Aorta (tissue), 5 donors: Measurements from ENCODE around the gene SSTR1. TPM values are rescaled to one million over a fixed set of nuclear protein-coding genes. Genes with fewer than 3 reads are reported as not detected.
A peak's percentile ranks its signal among the peaks of the same experiment; 100 is the strongest.

Experiments
- ATAC-seq: fragments of 200-7000 bp; cut with Tn5 transposase; one replicate; pipeline ENCODE4 v1.9.1; 2022; ENCODE audit warnings: moderate library complexity; ENCODE audit not compliant: low FRiP score
- DNase-seq, 2 donors: peaks; one replicate each; pipeline ENCODE4 v3.0.0-alpha.2; 2020
- H3K27ac ChIP-seq, 2 donors: one replicate each; pipeline ENCODE4 v1.5.1; 2013; ENCODE audit warnings: low read length in 2 of 2, mild to moderate bottlenecking in 2 of 2, moderate library complexity in 2 of 2, control low read depth in 1 of 2, inconsistent platforms in 1 of 2, low read depth in 1 of 2
- H3K27me3 ChIP-seq, 2 donors: one replicate each; pipeline ENCODE4 v1.6.1; 2013; ENCODE audit warnings: control low read depth in 1 of 2, low read length in 1 of 2, mild to moderate bottlenecking in 1 of 2, moderate library complexity in 1 of 2; ENCODE audit not compliant: insufficient read depth in 2 of 2, control insufficient read depth in 1 of 2
- H3K36me3 ChIP-seq, 2 donors: one replicate each; pipeline ENCODE4 v1.6.1; 2013; ENCODE audit warnings: control low read depth in 1 of 2, low read length in 1 of 2, mild to moderate bottlenecking in 1 of 2; ENCODE audit not compliant: insufficient read depth in 2 of 2, control insufficient read depth in 1 of 2
- H3K4me1 ChIP-seq, 2 donors: one replicate each; pipeline ENCODE4 v1.6.1; 2013; ENCODE audit warnings: low read length in 2 of 2, control low read depth in 1 of 2, mild to moderate bottlenecking in 1 of 2, moderate library complexity in 1 of 2; ENCODE audit not compliant: insufficient read depth in 2 of 2, control insufficient read depth in 1 of 2
- H3K4me3 ChIP-seq, 2 donors: one replicate each; pipeline ENCODE4 v1.5.1; 2013; ENCODE audit warnings: low read length in 2 of 2, control low read depth in 1 of 2, mild to moderate bottlenecking in 1 of 2
- H3K9me3 ChIP-seq: one replicate; pipeline ENCODE4 v1.6.1; 2013; ENCODE audit warnings: mild to moderate bottlenecking, low read length; ENCODE audit not compliant: control insufficient read depth
- WGBS, 2 donors: extraction: QIAGEN DNeasy Blood & Tissue Kit; methylation state at CpG; one replicate each; pipeline ENCODE4 v1.1.7; 2013; 5-methylcytosine and 5-hydroxymethylcytosine counted together
- intact Hi-C, 2 donors: fragments of 100-400 bp; cut with DNase I; formaldehyde crosslinking; loops; one replicate each; pipeline versions ENCODE4 v1.14.2 to v1.15.0; 2022
- long read RNA-seq, 2 donors: library from polyadenylated mRNA; unstranded; transcript quantifications; one replicate each; pipeline ENCODE4 v2.0.0, GENCODE V29; 2020 to 2021
- polyA plus RNA-seq, 2 donors: library from polyadenylated mRNA; stranded (reverse); fragments of 200-250 nt; gene quantifications; one replicate each; pipeline ENCODE4 v1.2.3, GENCODE V29; 2013
- total RNA-seq, 2 donors: library from RNA; stranded (reverse); fragmentation: NEBNext Ultra II Directional; extraction: Animal tissue kit (Norgen Biotek cat#: 25700); gene quantifications; one replicate each; pipeline ENCODE4 v1.2.1, GENCODE V29; 2021
- donor health status: healthy with polysubstance abuse.
- donor health status: Bipolar disorder and iron deficiency.
- donor health status: DM: no; HTN: no; CAD: no.
- donor health status: DM: no; HTN: no; CAD: no.
- donor health status: DM: yes; HTN: yes; CAD: no.

SSTR1 gene, protein sequence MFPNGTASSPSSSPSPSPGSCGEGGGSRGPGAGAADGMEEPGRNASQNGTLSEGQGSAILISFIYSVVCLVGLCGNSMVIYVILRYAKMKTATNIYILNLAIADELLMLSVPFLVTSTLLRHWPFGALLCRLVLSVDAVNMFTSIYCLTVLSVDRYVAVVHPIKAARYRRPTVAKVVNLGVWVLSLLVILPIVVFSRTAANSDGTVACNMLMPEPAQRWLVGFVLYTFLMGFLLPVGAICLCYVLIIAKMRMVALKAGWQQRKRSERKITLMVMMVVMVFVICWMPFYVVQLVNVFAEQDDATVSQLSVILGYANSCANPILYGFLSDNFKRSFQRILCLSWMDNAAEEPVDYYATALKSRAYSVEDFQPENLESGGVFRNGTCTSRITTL
- total RNA-seq (1 to 10 TPM; 1.0 to 2.6 TPM), polyA plus RNA-seq (under 1 TPM; 0.61 to 0.88 TPM)
- long read RNA-seq, donor 1, partial matches to known transcripts = 0 of 4 reads
- long read RNA-seq, donor 1, other reads (novel, unspliced or antisense) = 4 of 4 reads
- long read RNA-seq, donor 2, partial matches to known transcripts = 0 of 2 reads
- long read RNA-seq, donor 2, other reads (novel, unspliced or antisense) = 2 of 2 reads

GRCh38 chr14:38207736-38208617, at the start of gene SSTR1:
Gene SSTR1, plus strand, starts transcription at chr14:38207904. Its CDS starts 1,486 bp downstream, at chr14:38209390.
- ATAC-seq (peak; percentile 39), DNase-seq (peak in 1 of 2 donors; percentile 73)
- H3K36me3 ChIP-seq = no peaks in the 10 kb centered on the region
- H3K4me1 ChIP-seq = no peaks in the 10 kb centered on the region
- H3K27ac ChIP-seq = no peak within 1 kb of the TSS
- H3K4me3 ChIP-seq = peak within 1 kb of the TSS in 1 of 2 donors; percentile 57
- intact Hi-C loops = loop anchor here in 1 of 2 donors (5.0 to 10.0 kb wide), 2 partner anchors 221 to 303 kb away; no protein-coding TSS in a partner anchor
- 1% methylated on average over 49 of the region's 49 CpGs for WGBS, 2 donors
- no peaks in the 10 kb centered on the region for H3K27me3 ChIP-seq
- peaks cover 2% of the 10 kb centered on the region for H3K9me3 ChIP-seq

- H3K27me3 ChIP-seq = peaks cover 0 to 1% of the 10 kb centered on the region in 2 donors
- no peak overlapping the region for H3K27ac ChIP-seq
- H3K9me3 ChIP-seq = no peaks in the 10 kb centered on the region
- no peak overlapping the region for H3K4me3 ChIP-seq
- no peaks in the 10 kb centered on the region for H3K36me3 ChIP-seq
- intact Hi-C loops = no loop called here
- ATAC-seq = no peak
- no peaks in the 10 kb centered on the region for H3K4me1 ChIP-seq
- DNase-seq = no peak
These were observed 49.2 kb upstream of the SSTR1 start for GRCh38 chr14:38158468-38158867.

DNA sequence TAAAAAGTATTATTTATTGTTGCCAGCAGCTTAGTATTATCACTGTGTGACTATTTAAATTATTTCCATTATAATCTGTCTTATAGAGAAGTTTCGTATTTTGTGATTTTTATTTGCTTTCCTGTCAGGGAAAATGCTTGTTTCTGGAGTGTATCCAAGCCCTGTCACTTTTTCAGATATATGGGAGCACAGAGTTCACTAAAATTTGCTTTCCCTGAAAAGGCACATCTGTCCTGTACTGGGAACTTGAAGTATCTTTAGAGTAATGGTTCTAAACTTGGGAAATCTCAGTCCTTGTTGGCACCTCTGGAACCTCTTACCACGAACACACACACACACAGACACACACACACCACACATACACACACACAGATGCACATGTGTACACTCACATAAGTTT, 39.3 kb upstream of the SSTR1 start:
- H3K9me3 ChIP-seq = no peaks in the 10 kb centered on the region
- H3K36me3 ChIP-seq = no peaks in the 10 kb centered on the region
- H3K4me1 ChIP-seq = no peaks in the 10 kb centered on the region
- intact Hi-C loops = no loop called here
- no peaks in the 10 kb centered on the region for H3K27me3 ChIP-seq
- no peak for ATAC-seq
- no peak overlapping the region for H3K4me3 ChIP-seq
- no peak for DNase-seq
- H3K27ac ChIP-seq = no peak overlapping the region
- WGBS, 2 donors = 6 to 10% methylated on average over 2 of the region's 2 CpGs

- no peak overlapping the region for H3K4me3 ChIP-seq
- H3K27me3 ChIP-seq = no peaks in the 10 kb centered on the region
- no peaks in the 10 kb centered on the region for H3K9me3 ChIP-seq
- intact Hi-C loops = no loop called here
- no peak overlapping the region for H3K27ac ChIP-seq
- ATAC-seq (no peak), DNase-seq (no peak)
- no peaks in the 10 kb centered on the region for H3K36me3 ChIP-seq
- whole genome bisulfite sequencing, 2 donors = 54 to 57% methylated on average over 2 of the region's 2 CpGs
- H3K4me1 ChIP-seq = no peaks in the 10 kb centered on the region
These were observed 36.5 kb upstream of the SSTR1 start for GRCh38 chr14:38171197-38171596.

GRCh38 chr14:38174711-38175110, 33.0 kb upstream of the SSTR1 start:
- H3K4me3 ChIP-seq = no peak overlapping the region

DNA sequence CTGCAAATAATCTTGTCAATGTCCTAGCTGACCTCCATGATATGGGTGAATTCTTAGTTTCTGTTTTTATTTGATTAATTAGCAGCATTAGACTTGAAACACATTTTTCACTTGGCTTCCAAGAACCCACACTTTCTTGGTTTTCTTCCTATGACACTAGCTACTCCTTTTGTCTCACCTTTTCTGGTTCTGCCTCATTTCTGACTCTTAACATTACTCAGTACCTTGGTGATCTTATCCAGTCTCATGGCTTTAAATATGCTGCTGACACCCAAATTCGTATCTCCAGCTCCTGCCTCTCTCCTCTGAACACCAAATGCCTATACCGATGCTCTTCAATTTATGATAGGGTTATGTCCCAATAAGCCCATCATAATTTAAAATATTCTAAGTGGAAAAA, 32.0 kb upstream of the SSTR1 start:
- Histone ChIP-seq H3K4me1 (no peaks in the 10 kb centered on the region), H3K27ac (no peak overlapping the region), H3K9me3 (no peaks in the 10 kb centered on the region), H3K36me3 (no peaks in the 10 kb centered on the region), H3K4me3 (no peak overlapping the region), H3K27me3 (no peaks in the 10 kb centered on the region)
- 83 to 90% methylated on average over 2 of the region's 2 CpGs for WGBS, 2 donors
- DNase-seq (no peak), ATAC-seq (no peak)
- intact Hi-C loops = no loop called here

More at GRCh38 chr14:38174711-38175110, 33.0 kb upstream of the SSTR1 start:
- DNase-seq (no peak), ATAC-seq (no peak)
- intact Hi-C loops = no loop called here
- H3K27ac ChIP-seq = no peak overlapping the region
- H3K4me1 ChIP-seq = no peaks in the 10 kb centered on the region
- no peaks in the 10 kb centered on the region for H3K27me3 ChIP-seq
- no peaks in the 10 kb centered on the region for H3K36me3 ChIP-seq
- H3K9me3 ChIP-seq = no peaks in the 10 kb centered on the region
- WGBS, 2 donors = 82 to 92% methylated on average over 2 of the region's 2 CpGs

GRCh38 chr14:38176379-38176778, 31.3 kb upstream of the SSTR1 start:
- ATAC-seq (no peak), DNase-seq (no peak)
- no peaks in the 10 kb centered on the region for H3K9me3 ChIP-seq
- H3K27ac ChIP-seq = no peak overlapping the region
- H3K4me3 ChIP-seq = no peak overlapping the region
- no peaks in the 10 kb centered on the region for H3K27me3 ChIP-seq
- no peaks in the 10 kb centered on the region for H3K4me1 ChIP-seq
- intact Hi-C loops = no loop called here
- no peaks in the 10 kb centered on the region for H3K36me3 ChIP-seq
- WGBS, 2 donors = 32 to 50% methylated on average over 1 of the region's 1 CpG

DNA sequence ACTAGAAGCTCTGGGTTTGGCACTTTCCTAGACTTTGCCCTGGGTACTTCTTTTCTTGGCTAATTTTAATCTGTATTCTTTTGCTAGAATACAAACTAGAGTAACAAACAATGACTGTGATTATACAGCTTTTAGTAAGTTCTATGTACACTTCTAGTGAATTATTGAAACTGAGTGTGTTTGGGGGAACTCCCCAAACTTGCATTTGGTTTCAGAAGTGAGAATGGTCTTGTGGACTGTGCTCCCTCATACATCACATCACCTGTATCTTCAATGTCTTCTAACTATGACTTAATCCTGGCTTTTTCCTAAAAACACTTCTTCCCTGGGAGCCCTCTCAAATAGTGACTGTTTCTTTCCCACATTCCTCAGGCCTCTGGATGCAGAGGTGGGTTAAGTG, 23.6 kb upstream of the SSTR1 start:
- no peak overlapping the region for H3K4me3 ChIP-seq
- intact Hi-C loops = no loop called here
- ATAC-seq = no peak

More for the DNA sequence above, 23.6 kb upstream of the SSTR1 start:
- DNase-seq = no peak
- H3K36me3 ChIP-seq = no peaks in the 10 kb centered on the region
- H3K27me3 ChIP-seq = no peaks in the 10 kb centered on the region
- H3K9me3 ChIP-seq = no peaks in the 10 kb centered on the region
- H3K27ac ChIP-seq = no peak overlapping the region
- no peaks in the 10 kb centered on the region for H3K4me1 ChIP-seq
